GM12873 (cell line): ENCODE measurements around the gene BHMT.

Experiments
- TF ChIP-seq, protein P1 (sequence below): IDR thresholded peaks from 2 replicates; pipeline ENCODE4 v1.5.1; 2012; ENCODE audit warnings: low read depth, mild to moderate bottlenecking, moderate library complexity, low read length, control low read depth; ENCODE audit not compliant: insufficient read depth; ENCODE audit errors: missing control alignments

The BHMT gene

GRCh38 chr5:79105868-79106267, 5.7 kb upstream of the BHMT start:
- TF ChIP-seq, protein P1, sequence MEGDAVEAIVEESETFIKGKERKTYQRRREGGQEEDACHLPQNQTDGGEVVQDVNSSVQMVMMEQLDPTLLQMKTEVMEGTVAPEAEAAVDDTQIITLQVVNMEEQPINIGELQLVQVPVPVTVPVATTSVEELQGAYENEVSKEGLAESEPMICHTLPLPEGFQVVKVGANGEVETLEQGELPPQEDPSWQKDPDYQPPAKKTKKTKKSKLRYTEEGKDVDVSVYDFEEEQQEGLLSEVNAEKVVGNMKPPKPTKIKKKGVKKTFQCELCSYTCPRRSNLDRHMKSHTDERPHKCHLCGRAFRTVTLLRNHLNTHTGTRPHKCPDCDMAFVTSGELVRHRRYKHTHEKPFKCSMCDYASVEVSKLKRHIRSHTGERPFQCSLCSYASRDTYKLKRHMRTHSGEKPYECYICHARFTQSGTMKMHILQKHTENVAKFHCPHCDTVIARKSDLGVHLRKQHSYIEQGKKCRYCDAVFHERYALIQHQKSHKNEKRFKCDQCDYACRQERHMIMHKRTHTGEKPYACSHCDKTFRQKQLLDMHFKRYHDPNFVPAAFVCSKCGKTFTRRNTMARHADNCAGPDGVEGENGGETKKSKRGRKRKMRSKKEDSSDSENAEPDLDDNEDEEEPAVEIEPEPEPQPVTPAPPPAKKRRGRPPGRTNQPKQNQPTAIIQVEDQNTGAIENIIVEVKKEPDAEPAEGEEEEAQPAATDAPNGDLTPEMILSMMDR: no peak

DNA sequence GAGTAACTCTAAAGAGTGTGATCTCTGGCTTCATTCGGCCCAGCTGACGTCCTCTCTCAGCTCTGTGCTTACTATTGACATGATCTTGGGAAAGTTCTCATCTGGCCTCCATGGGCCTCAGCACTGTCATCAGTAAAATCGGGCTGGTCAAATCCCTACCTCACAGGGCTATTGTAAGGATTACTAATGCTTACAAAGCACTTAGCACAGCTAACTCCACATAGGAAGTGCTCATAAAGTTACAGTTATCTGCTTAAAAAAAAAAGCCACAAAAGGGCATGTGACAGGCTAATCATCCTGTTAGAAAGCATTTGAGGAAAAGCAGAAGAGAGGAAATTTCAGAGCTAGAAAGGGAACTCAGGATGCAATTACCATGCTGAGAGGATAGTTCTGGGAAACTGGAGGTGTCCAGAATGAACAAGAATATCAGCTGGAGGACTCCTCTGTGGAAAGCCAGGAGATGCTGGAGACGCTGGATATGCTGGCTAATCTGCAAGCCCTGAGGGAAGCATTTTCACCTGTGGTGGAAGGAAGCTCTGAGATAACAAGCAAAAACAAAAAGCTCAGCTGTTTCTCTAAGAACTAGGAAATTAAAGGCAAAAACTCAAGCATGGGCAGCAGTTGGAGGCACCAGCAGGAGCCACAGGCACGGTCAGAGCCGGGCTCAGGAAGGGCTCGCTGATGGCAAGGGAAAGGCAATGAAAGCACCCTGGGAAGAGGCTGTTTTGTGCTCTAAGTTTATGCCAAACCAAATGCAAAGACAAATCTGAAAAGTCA, 4.4 kb upstream of the BHMT start:
- TF ChIP-seq, protein P1: no peak

GRCh38 chr5:79108086-79108485, 3.5 kb upstream of the BHMT start:
- TF ChIP-seq, protein P1: no peak

- TF ChIP-seq, protein P1: no peak
Observed at GRCh38 chr5:79108792-79109191, 2.8 kb upstream of the BHMT start.

- TF ChIP-seq, protein P1: peak; percentile 68
Observed at GRCh38 chr5:79109527-79110492, 1.8 kb upstream of the BHMT start.

- TF ChIP-seq, protein P1: no peak
Observed at GRCh38 chr5:79111960-79112702, 522 bp downstream of the BHMT start.
